GM18502 (cell line): ENCODE data around the gene HBQ1.
"Not testable (repeated sequence)": the region's sequence is repeated elsewhere in the genome, so short reads cannot be mapped to it uniquely, and the experiment has no call there.

Experiments
- ATAC-seq: cut with Tn5 transposase; IDR thresholded peaks from one replicate; pipeline ENCODE4 v1.9.1; 2021; ENCODE audit warnings: mild to moderate bottlenecking; ENCODE audit not compliant: unreplicated experiment, poor library complexity

The HBQ1 gene

DNA sequence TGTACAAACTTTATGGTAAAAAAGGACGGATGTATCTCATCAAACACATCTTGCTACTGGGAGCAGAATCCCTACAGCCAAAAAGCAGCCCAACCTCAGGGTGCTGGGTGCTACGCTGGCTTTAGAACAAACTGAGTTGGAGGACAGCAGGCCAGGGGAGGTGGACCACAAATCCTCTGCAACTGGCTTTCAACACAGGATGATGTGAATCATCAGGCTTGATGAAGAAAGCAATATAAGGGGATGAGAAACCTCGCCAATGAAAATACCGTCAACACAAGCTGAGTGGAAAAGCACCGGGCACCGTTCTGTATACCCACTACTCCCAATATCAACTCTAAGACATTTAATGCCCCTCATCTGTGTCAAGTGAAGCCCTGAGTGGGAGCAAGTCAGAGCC is 14.3 kb downstream of the HBQ1 start:
- ATAC-seq: no peak

DNA sequence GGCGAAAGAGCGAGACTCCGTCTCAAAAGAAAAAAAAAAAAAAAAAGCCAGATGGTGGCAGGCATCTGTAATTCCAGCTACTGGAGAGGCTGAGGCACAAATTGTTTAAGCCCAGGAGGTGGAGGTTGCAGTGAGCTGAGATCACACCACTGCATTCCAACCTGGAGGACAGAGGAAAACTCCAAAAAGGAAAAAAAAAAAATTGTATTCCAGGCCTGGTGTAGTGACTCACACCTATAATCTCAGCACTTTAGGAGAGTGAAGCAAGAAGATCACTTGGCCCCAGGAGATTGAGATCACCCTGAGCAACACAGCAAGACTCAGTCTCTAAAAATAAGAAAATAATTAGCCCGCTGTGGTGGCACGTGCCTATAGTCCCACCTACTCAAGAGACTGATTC is 20.1 kb downstream of the HBQ1 start:
- no peak for ATAC-seq

DNA sequence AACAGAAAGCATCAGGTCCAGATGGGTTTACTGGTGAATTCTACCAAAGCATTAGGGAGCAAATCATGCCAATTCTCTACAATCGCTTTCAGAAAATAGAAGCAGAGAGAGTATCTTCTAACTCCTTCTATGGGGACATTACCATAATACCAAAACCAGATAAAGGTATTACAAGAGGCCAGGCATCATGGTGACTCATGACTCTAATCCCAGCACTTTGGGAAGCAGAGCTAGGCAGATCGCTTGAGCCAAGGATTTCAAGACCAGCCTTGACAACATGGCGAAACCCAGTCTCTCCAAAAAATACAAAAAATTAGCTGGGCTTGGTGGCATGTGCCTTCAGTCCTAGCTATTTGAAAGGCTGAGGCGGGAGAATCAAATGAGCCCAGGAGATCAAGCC is 23.0 kb downstream of the HBQ1 start:
- ATAC-seq: no peak

DNA sequence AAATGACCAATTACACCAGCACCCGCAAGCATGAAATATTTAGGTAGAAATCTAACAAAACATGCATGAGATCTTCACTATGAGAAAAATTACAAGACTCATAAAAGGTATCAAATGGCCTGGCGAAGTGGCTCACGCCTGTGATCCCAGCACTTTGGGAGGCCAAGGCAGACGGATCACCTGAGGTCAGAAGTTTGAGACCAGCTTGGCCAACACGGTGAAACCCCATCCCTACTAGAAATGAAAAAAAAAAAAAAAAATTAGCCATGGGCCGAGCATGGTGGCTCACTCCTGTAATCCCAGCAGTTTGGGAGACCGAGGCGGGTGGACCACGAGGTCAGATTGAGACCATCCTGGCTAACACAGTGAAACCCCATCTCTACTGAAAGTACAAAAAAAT is 23.8 kb downstream of the HBQ1 start:
- ATAC-seq: not testable (repeated sequence)

DNA sequence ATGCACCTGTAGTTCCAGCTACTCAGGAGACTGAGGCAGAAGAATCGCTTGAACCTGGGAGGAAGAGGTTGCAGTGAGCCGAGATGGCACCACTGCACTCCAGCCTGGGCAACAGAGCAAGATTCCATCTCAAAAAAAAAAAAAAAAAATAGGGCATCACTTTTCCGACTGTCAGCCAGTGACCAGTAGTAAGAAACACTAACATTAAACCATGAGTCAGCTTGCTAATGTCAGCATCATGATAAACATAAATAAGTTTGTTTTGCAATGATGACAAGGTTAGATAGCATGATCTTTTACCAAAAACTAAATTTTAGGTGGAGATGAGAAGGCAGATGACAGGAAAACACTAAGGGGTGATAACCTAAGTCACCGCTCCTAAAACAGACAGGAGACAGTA is 29.1 kb downstream of the HBQ1 start:
- ATAC-seq: not testable (repeated sequence)

DNA sequence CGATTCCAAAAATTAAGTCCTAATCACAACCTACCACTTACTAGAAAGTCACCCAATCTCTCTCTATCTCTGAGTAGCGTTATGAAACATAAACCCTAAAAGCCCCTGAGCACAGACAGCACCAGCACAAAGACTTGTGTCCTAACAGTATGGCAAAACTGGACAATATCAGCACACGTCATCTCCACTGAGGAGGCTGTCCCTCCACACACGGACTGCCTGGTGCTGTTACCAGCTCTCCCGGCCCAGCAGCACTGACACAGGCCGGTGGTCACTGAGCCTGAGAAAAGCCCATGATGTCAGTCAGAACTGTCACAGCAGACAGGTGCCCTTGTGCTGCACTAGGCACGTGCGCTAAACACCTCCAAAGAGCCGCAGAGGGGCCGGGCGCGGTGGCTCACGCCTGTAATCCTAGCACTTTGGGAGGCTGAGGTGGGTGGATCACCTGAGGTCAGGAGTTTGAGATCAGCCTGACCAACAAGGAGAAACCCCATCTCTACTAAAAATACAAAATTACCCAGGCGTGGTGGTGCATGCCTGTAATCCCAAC is 31.4 kb downstream of the HBQ1 start:
- ATAC-seq: not testable (repeated sequence)

DNA sequence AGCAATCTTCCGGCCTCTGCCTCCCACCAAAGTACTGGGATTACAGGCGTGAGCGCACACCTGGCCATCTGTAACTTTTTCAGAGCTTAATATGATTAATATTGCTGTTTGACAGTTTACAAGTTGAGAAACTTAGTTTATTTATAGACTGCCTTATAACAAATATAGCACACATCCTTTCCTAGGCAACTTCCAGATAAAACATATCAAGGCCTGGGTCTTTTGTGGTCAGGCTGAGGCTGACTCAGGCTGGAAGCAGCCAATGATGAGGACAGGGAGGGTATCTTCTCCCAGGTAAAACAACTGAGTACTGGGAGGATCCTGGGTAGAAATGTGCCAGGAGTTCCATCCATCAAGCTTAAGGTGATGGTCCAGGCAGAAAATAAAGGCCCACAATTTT is 32.7 kb downstream of the HBQ1 start:
- ATAC-seq: no peak

DNA sequence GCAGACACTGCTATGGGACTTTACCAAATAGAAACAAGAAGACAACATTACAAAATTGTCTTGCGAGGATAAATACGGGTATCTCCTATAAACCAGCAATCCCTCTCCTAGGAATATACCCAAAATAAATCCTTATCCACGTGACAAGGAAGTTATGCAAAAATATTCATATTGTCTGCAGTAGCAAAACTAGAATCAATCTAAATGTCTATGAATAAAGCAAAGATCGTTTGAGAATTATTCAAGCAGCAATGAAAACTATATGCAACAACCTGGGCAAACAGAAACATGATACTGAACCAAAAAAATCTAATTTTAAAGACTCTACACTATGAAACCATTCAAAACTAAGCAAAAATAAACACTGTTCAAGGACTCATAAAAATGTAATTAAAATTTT is 39.8 kb downstream of the HBQ1 start:
- no peak for ATAC-seq

DNA sequence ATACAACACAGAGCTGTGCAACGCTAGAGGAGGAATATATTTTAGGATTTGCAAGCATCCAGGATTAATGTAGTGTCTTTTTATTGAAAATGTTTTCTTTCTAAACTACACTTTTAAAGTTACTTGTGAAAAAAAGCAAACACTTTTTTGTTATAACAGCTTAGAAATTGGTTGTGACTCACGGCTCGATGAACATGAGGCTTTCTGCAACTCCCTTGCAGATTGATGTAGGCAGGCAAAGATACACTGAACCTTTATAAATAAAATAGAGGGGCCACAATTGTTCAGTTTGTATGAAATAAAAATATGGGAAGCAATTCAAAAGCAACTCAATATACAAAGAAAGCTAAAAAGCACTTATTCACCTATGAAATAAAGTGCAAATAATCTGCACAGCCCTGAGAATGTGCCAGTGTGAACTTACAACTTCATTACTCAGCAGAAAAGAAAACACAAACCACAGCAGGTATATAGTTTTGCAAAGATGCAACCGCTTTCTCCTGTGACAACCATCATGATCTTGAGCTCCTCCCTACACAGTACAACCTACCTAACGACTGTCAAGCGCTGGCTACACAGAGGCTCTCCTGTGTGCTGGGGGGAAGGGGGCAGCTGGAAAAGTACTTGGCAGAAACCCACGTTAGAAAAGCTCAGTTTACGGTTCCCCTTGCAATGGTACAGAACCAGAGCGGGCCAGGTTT is 48.0 kb downstream of the HBQ1 start:
- peak; percentile 13 for ATAC-seq

DNA sequence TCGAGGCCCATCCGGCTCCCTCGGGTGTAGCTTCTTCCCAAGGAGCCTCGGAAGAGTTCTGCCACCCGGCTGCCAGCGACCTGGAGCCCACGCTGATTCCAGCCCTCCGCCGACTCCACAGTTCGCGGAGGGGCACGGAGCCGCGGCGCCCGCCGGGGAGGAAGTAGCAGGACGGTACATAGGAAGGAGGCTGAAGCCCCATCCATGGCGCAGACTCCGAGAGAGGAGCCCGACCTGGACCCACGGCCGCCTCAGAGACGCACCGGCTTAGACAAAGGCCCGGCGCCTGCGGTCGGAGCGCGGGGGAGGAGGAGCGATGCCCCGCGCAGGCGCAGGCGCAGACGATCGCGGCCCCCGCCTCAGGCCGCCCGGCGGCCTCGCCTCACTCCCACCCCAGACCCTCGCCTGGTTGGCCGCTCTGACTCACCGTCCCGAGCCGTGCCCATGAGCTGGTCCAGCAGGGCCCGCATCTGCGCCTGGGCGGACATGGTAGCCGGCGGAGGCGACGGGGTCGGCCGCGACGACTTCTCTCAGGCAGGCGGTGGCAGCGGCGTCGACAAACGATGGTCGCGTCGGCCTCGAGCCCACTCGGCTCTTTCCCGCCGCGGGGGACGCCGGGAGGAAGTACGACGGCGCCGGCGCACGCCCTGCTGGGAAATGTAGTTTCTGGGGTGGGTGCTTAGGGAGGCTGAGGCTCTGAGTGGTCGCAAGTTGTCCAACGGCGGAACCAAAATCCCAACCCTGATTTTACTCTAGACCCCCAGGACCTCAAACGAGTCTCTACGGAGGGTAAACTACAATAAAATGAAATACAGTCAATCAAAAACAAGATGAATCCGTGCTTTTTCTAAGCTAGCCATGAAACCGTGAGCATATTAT is 48.8 kb downstream of the HBQ1 start, which contains the start of gene LUC7L:
Gene LUC7L (minus strand): TSS at position 598 of the 879 bp plus-strand sequence. CDS start 110 bp downstream, at position 488.
- ATAC-seq: peak; percentile 85

DNA sequence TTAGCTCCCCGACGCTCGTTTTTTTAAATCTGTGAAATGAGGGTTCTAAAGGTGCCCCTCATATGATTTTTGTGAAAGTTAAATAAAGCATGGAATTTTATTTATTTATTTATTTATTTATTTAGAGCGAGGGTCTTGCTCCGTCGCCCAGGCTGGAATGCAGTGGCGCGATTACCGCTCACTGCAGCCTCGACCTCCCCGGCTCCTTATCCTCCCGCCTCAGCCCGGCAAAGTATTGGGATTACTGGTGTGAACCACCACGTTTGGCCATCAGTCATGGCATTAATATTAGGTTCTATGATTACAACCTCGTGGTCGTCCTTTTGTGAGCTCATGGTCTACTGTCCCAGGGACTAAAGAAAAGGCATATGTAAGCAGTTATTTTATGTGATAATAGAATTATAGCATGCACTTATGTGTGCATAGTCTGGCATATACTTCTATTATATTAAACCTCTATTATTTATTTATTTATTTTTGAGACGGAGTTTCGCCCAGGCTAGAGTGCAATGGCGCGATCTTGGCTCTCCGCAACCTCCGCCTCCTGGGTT is 49.5 kb downstream of the HBQ1 start:
- no peak for ATAC-seq

DNA sequence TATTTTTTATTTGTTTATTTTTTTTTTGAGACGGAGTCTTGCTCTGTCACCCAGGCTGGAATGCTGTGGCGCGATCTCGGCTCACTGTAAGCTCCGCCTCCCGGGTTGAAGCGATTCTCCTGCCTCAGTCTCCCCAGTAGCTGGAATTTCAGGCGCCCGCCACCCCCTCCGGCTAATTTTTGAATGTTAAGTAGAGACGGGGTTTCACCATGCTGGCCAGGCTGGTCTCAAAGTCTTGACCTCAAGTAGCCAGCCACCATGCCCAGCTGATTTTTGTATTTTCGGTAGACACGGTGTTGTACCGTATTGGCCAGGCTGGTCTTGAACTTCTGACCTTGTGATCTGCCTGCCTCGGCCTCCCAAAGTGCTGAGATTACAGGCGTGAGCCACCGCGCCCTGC is 50.1 kb downstream of the HBQ1 start:
- not testable (repeated sequence) for ATAC-seq
